AG04450 (cell line): ENCODE measurements around the gene CNRIP1. TPM values are rescaled to one million over a fixed set of nuclear protein-coding genes. Genes with fewer than 3 reads are reported as not detected.

Source experiments
- CTCF ChIA-PET: fragments of 300-600, 350-600 bp; formaldehyde crosslinking; extraction: SDS; loops from one replicate; lab custom pipeline; 2022; ENCODE audit warnings: antibody characterized with exemption, inconsistent platforms; lab: Charles Lee
- POLR2A ChIA-PET: fragments of 350-600 bp; formaldehyde crosslinking; extraction: SDS; loops from one replicate; lab custom pipeline; 2021; ENCODE audit warnings: antibody characterized with exemption, inconsistent platforms; lab: Yijun Ruan, JAX
- DNase-seq: peaks from one replicate; pipeline ENCODE4 v3.0.0-alpha.2; 2011; ENCODE audit warnings: low read depth, low spot score
- H3K27ac ChIP-seq: one replicate; pipeline ENCODE4 v1.5.1; 2012; ENCODE audit warnings: low read depth, low read length, control low read depth
- H3K27me3 ChIP-seq: one replicate; pipeline ENCODE4 v1.6.0; 2012; ENCODE audit warnings: low read length; ENCODE audit not compliant: control insufficient read depth, insufficient read depth
- H3K4me3 ChIP-seq: 2 replicates; pipeline ENCODE4 v1.5.1; 2011; ENCODE audit warnings: mild to moderate bottlenecking, low read depth, low read length, control low read depth
- H3K9me3 ChIP-seq: 2 replicates; pipeline ENCODE4 v1.5.1; 2012; ENCODE audit warnings: low read length; ENCODE audit not compliant: control insufficient read depth, insufficient read depth
- CTCF ChIP-seq: IDR thresholded peaks from 2 replicates; pipeline ENCODE4 v1.5.1; 2011; ENCODE audit warnings: low read depth, low read length, control low read depth, inconsistent platforms
- polyA plus RNA-seq: library from polyadenylated mRNA; depleted of rRNA; stranded (reverse); fragments of >200 nt; gene quantifications from 2 replicates; pipeline ENCODE4 v1.2.3, GENCODE V29; 2011

CNRIP1 gene
- polyA plus RNA-seq, 1 experiment = 61.6 TPM

GRCh38 chr2:68318914-68319397 lies 793 bp downstream of the CNRIP1 start:
- POLR2A ChIA-PET = interaction anchor here (0.7 to 1.8 kb wide), 5 partner anchors 13 to 162 kb away, joined by 3 to 7 read pairs (median 5); partner anchors contain the start of genes PNO1 and PPP3R1
- no peaks in the 10 kb centered on the region for H3K9me3 ChIP-seq
- CTCF ChIA-PET = interaction anchor here (1.0 to 1.9 kb wide), 2 partner anchors 196 to 197 kb away, joined by 3 to 4 read pairs; no protein-coding TSS in a partner anchor

GRCh38 chr2:68317971-68318913 lies 1.5 kb downstream of the CNRIP1 start:
- POLR2A ChIA-PET = interaction anchor here (1.5 to 1.8 kb wide), 2 partner anchors 40 to 66 kb away, joined by 4 to 7 read pairs; partner anchors contain the start of gene PPP3R1
- Histone ChIP-seq H3K4me3 (peak overlapping the region; percentile 81), H3K9me3 (no peaks in the 10 kb centered on the region), H3K27me3 (no peaks in the 10 kb centered on the region), H3K27ac (peak overlapping the region; percentile 3)
- no peak for DNase-seq
- no peak for TF ChIP-seq CTCF
- CTCF ChIA-PET = interaction anchor here (0.9 to 1.1 kb wide), 2 partner anchors 124 to 196 kb away, joined by 4 to 5 read pairs; no protein-coding TSS in a partner anchor

More at GRCh38 chr2:68318914-68319397, 793 bp downstream of the CNRIP1 start:
- no peak for TF ChIP-seq CTCF
- Histone ChIP-seq H3K27me3 (no peaks in the 10 kb centered on the region), H3K4me3 (peak overlapping the region; percentile 81), H3K27ac (peak overlapping the region; percentile 49)
- no peak for DNase-seq

- no peak overlapping the region for H3K4me3 ChIP-seq
- no peaks in the 10 kb centered on the region for H3K27me3 ChIP-seq
- no peak for TF ChIP-seq CTCF
- H3K9me3 ChIP-seq = no peaks in the 10 kb centered on the region
- H3K27ac ChIP-seq = no peak overlapping the region
- ChIA-PET CTCF (interaction anchor here (0.6 to 1.3 kb wide), 4 partner anchors 24 to 126 kb away, joined by 3 to 5 read pairs (median 4); no protein-coding TSS in a partner anchor), POLR2A (no interaction called here)
- no peak for DNase-seq
These were observed 3.6 kb downstream of the CNRIP1 start for GRCh38 chr2:68316111-68316510.

GRCh38 chr2:68311033-68311432 lies 8.7 kb downstream of the CNRIP1 start:
- TF ChIP-seq CTCF = no peak
- CTCF ChIA-PET = interaction anchor here (0.7 to 1.0 kb wide), 2 partner anchors 12 to 28 kb away, joined by 3 read pairs; no protein-coding TSS in a partner anchor
- Histone ChIP-seq H3K9me3 (no peaks in the 10 kb centered on the region), H3K4me3 (no peak overlapping the region), H3K27ac (no peak overlapping the region), H3K27me3 (no peaks in the 10 kb centered on the region)
- DNase-seq = no peak
- POLR2A ChIA-PET = no interaction called here
